HG02678 (cell line): ENCODE results near the gene MED20.
"Not testable (repeated sequence)": the region's sequence is repeated elsewhere in the genome, so short reads cannot be mapped to it uniquely, and the experiment has no call there.

Experiments
- ATAC-seq: cut with Tn5 transposase; IDR thresholded peaks from one replicate; pipeline ENCODE4 v1.9.1; 2021; ENCODE audit warnings: mild to moderate bottlenecking, moderate library complexity; ENCODE audit not compliant: unreplicated experiment

The MED20 gene, protein sequence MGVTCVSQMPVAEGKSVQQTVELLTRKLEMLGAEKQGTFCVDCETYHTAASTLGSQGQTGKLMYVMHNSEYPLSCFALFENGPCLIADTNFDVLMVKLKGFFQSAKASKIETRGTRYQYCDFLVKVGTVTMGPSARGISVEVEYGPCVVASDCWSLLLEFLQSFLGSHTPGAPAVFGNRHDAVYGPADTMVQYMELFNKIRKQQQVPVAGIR

DNA sequence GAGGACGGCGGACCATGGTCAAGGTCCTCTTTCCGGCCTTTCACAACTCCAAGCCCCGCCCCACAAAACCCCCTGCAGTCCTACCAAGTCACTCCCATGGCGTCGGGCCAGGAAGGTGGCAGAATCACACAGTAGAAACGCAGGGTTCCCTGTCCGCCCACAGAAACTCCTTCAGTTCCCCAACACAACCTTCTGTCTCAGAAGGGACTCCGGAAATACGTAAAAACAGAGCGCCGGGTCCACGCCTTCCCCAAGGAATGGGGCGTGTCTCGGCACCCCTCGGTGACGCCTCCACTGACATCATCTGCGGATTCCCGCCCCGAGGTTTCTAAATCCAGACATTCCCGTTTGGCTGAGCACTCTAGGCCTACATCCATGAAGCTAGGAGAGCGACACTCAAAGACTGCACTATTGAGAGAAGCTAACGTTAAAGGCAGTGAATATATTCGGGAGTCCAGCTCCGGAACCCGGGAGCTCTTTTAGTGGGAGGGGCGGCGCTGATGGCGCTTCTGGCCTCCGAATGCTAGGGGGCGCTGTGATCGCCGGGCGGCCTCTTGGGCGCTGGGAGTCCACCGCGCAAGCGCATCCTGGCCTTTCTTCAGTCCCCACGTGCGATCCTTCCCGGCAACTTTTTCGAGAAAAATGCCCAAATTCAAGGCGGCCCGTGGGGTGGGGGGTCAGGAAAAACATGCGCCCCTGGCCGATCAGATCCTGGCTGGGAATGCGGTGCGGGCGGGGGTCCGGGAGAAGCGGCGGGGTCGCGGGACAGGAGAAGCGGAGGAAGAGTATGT lies at the start of gene MED20, which contains the start of gene BYSL:
TSS of gene MED20 (minus strand) at position 219 of the 791 bp plus-strand sequence. CDS start at position 98, 121 bp downstream.
TSS of gene BYSL (plus strand) at position 579 of the 791 bp plus-strand sequence. CDS start at position 643, 64 bp downstream.
- peak; percentile 95 for ATAC-seq

DNA sequence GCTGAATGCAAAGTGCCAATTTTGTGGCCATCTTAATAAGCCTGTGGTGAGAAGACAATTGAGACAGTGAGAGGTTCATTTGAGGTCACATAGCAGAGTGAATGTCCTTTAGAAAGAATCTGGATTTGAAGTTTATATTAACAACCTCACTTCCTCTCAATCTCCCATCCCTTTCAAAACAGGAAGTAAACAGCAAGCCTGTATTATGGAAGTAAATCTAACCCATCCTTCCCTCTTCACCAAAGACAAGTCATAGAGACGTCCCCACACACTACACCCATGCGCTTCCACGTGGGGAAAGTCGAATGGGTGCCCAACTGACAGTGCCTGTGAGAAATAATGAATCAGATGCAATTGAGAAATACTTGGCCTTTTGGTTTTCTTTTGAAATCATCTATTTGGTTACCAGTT lies 49.5 kb upstream of the MED20 start:
- ATAC-seq = no peak

- no peak for ATAC-seq
These were observed 46.7 kb upstream of the MED20 start for GRCh38 chr6:41967312-41968287.

DNA sequence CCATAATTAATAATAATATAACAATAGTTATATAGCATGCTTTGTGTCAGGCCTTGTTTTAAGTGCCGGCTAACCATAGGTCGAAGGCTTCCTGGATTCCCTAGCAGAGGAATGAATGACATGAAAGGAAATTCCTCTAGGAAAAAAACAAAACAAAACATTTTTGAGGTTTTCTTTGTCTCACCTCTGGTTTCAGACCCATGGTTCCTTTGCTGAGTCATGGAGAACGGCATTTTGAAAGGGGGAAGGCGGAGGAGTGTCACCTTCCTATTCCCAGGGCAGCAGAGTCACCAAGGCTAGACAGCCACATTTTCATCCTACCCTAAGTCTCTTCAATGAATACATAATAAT lies 46.0 kb upstream of the MED20 start:
- no peak for ATAC-seq

- no peak for ATAC-seq
These were observed 45.4 kb upstream of the MED20 start for GRCh38 chr6:41966214-41966920.

- no peak for ATAC-seq
These were observed 44.7 kb upstream of the MED20 start for GRCh38 chr6:41965429-41966213.

DNA sequence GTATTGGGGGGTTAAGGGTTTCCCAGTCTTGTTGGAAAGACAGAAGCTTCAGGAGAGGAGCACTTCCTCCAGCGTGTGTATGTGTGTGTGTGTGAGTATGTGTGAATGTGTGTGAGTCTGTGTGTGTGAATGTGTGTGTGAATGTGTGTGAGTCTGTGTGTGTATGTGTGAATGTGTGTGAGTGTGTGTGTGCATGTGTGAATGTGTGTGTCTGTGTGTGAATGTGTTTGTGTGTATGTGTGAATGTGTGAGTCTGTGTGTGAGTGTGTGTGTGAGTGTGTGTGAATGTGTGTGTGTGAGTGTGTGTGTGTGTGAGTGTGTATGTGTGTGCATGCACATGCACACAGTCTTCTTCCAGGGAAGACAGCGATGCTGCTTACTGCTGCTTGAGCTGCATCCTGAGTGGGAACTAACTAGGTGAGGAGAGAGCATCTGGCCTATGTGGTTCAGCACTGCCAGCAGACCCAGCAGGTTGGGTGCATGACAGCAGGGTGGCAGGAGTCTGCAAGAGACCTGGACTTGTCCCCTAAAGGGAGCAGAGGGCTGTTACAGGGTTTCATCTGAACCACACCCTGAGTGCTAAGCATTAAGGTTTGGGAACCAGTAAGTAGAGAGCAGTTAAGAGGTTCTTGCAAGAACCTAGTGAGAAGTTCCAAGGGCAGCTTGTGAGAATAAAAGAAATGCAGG lies 43.4 kb upstream of the MED20 start:
- no peak for ATAC-seq

DNA sequence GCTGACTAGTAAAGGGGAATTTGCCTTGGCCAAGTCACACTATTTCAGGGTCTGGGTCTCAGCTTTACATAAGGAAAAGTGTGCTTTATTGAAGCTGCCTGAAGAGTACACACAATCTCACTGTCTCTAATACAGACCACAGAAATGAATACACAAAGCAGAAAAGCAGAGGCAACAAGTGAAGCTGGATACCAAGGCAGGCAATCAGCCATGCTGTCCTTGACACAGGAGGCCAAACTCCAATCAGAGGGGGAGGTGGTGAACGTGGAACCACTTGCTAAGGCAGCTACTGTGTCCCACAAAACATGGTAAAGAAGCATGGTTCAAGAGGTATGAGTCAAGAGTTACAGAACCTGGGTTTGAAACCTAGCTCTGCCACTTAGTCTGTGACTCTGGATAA lies 42.4 kb upstream of the MED20 start:
- ATAC-seq = no peak

- no peak for ATAC-seq
These were observed 39.1 kb upstream of the MED20 start for GRCh38 chr6:41960028-41960427.

DNA sequence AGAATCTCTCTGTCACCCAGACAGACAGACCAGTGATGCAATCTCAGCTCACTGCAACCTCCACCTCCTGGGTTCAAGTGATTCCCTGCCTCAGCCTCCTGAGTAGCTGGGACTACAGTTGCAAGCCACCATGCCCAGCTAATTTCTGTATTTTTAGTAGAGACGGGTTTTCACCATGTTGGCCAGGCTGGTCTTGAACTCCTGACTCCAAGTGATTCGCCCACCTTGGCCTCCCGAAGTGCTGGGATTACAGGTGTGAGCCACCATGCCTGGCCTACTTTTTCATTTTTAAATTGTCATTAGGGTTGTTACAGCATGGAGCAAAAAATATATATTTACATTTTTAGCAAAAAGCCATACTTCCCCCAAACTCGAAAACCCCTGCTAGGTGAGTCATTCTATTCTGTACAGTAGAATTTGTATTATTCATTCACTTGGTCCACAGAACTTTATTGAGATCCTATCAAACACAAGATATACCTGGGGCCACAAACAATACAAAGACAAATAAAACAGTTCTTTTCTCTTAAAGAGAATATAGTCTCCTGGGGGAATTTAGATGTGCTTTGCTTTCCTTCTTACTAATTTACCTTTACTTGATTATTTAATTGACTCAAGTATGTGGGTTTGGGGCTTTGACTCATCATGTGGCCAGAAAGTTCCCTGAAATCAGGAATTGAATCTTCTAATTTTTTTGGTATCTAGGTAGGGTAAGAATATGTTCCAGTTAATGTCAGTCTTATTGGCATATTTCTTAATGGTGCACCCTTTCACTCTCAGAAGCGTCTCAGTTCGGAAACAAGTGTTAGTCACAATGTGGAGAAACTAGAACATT lies 37.3 kb upstream of the MED20 start:
- ATAC-seq = no peak

DNA sequence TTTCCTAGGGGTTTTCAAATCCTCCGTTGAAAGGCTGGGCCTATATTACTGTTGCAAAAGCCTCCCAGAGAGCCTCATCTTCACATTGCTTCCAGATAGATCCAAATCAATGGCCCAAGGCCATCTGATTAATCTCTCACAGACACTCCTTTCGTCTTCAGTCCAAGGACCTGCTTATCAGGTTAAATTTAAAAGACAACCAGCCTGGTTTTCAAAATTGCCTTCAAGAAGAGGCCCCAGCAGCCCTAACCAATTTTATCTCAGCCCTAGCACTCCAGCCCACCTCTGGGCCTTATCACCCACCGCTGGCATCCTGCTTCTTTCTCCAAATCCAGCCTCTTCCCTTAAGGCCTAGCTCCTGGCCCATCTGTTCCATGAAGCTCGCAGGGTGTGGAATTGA lies 36.2 kb upstream of the MED20 start:
- no peak for ATAC-seq

DNA sequence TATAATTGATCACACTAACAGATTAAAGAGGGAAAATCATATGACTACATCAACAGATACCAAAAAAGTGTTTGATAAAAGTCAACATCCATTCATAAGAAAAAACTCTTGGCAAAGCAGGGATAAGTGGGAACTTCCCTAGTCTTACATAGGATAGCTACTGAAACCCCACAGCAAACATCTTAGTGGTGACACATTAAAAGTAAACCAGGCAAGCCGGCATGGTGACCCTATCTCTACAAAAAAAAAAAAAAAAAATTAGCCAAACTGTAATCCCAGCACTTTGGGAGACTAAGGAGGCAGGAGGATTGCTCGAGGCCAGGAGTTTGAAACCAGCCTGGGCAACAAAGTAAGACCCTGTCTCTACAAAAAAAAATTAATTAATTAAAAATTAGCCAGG lies 34.5 kb upstream of the MED20 start:
- no peak for ATAC-seq

- ATAC-seq = no peak
These were observed 33.7 kb upstream of the MED20 start for GRCh38 chr6:41954668-41955067.

DNA sequence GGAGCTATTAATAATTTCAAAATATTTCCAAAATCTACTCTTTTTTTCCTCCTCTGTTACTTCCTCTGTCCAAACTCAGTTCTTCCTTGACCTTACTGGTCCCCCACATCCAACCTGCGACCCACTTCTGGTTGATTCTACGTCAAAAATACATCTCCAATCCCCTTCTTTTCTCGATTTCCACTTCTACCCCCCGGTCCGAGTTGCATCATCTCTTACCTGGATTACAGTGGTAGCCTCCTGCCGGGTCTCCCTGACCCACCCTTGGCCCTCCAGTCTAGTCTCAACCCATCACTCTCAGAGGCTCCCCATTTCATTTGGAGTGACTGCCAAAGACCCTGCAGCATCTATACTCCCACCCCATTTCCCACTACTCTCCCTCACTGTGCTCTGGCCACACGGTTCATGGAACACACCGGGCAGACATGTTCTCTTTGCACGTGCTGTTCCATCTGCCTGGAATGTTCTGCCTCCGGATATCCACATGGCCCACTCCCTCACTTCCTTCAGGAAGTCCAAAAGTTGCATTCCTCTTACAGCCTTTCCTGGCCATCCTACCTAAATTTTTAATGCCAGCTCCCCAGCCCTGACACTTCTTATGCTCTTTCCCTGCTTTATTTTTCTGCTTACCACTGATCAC lies 26.8 kb upstream of the MED20 start:
- ATAC-seq = no peak

- no peak for ATAC-seq
These were observed 22.5 kb upstream of the MED20 start for GRCh38 chr6:41943456-41943855.

- ATAC-seq = not testable (repeated sequence)
These were observed 21.9 kb upstream of the MED20 start for GRCh38 chr6:41942882-41943281.

- ATAC-seq = no peak
These were observed 21.3 kb upstream of the MED20 start for GRCh38 chr6:41942067-41942851.
